NCI-H187 (cell line): Measurements from ENCODE around the gene DBNL.

Experiments
- DNase-seq, 2 experiments: peaks; one replicate each; lab custom pipeline; 2025; lab: John Stamatoyannopoulos, UW

DBNL gene

GRCh38 chr7:44100458-44101302 is 56.2 kb downstream of the DBNL start:
- DNase-seq = no peak

DNA sequence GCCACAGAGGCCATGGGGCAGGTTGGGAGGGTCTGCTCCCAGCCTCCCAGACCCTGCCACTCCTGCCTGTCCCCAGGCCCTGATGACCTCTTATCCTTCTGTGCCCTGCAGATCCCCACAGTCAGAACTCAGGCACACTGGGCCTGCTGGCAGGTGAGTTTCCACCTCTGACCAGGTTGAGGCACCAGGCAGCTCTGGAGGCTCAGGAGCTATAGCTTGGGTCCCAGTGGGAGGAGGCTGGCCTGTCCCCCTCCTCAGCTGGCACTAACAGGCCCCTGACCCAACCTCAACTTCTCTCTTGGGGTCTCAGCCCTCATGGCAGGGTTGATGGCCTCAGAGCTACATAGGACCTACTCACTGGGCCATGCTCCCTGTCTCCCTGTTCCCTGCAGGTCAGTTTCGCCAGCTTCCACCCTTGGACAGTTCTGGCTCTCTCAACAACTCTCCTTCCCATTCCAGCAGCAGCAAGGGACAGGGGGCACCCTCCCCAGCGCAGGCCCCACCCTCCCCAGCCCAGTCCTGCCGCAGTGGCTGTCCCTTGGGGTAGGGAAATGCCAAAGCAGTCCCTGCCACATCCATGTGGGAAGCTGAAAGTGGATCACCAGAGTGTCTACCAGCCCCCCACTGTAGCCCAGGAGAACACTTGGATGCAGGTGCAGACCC is 56.9 kb downstream of the DBNL start:
- no peak for DNase-seq

DNA sequence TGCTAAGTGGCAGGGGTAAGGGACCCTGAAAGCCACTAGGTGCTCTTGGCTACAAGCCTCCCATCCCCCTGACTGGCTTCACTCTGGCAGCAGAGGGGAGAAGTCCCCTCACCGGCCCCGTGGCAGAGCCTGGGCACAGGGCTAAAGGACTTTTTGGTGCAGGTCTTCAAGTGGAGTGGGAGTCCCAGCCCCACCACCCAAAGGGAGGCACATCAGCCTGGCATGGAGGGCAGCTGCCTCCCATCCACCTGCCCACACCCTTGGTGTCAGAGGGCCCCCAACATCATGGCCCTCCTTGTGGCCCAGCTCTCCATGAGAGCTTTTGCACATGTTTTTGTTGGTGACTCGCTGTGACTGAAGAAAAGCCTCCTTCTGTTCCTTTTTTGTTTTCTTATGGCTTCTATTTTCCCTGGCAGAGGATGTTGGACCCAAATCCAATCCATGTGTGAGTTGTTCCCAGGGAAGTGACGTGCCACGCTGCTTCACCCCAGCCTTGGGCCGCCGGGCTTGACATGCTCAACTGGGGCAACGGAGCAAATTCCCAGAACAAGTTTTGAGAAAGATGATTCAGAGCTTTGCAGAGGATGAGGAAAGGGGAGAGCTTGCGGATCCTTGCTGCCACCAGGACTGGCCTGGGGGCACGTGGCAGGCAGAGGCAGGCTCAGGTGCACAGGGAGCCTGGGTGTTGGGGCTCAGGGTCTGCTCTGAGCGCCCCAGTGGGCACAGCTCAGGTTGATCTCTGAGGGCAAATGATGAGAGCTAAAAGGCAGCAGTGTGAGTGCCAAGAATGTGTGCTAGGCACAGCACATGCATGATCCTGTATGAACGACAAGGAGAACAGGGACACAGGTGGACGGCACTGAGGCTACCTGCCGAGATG is 57.7 kb downstream of the DBNL start:
- no peak for DNase-seq

DNA sequence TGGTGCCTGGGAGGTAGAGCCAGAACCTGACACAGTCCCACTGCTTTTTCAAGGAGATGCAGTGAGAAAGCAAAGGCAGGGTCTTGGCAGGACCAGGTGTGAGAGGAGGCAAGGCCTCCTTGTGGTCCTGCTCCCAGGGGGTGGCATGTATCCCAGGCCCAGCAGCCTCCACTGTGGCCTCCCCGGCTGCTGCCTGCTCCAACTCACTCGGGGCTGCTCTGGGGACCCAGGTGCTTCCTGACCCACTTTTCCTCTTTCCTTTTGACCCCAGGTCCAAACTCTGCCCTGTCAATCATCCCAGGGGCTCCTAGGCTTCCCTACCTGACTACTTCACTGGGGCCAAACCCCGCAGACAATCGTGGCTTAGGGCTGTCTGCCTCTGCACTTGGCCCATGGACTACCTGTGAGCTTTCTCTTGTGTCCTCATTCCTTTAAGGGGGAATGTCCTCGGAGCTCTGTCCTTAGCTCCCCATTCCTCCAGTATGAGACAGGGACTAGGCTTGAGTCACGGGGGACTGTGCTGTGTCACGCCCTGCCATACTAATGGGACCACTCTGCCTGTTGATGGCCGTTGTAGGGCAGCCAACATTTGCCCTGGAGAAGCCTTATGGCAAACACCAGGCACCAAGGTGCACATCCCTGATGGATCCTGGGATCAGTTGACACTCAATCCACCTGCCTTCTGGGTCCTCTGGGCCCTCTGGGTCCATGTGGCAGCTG is 58.5 kb downstream of the DBNL start:
- no peak for DNase-seq

DNA sequence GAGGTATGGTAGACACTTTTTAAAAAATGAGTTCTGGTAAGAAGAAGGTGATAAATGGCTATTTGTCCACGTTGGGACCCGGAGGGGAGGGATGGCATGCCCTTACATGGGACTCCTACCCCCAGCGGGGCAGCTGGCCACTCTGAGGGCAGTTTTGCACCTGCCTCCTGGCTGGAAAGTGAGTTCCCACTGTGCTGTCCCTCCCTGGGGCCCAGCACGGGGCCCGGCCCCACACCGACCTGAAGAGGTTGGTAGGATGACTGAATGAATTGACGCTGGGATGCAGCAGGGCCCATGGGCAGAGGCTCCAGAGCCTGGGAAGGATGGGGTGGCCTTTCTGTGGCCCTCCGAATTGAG is 59.0 kb downstream of the DBNL start:
- no peak for DNase-seq

- no peak for DNase-seq
Observed at GRCh38 chr7:44103923-44104859, 59.7 kb downstream of the DBNL start, which contains the start of gene AEBP1. TSS of gene AEBP1 (plus strand) at chr7:44104345. CDS start at chr7:44104666, 321 bp downstream.

GRCh38 chr7:44104860-44105771 is 60.6 kb downstream of the DBNL start:
- DNase-seq = no peak

GRCh38 chr7:44105832-44106231 is 61.3 kb downstream of the DBNL start:
- DNase-seq = no peak

DNA sequence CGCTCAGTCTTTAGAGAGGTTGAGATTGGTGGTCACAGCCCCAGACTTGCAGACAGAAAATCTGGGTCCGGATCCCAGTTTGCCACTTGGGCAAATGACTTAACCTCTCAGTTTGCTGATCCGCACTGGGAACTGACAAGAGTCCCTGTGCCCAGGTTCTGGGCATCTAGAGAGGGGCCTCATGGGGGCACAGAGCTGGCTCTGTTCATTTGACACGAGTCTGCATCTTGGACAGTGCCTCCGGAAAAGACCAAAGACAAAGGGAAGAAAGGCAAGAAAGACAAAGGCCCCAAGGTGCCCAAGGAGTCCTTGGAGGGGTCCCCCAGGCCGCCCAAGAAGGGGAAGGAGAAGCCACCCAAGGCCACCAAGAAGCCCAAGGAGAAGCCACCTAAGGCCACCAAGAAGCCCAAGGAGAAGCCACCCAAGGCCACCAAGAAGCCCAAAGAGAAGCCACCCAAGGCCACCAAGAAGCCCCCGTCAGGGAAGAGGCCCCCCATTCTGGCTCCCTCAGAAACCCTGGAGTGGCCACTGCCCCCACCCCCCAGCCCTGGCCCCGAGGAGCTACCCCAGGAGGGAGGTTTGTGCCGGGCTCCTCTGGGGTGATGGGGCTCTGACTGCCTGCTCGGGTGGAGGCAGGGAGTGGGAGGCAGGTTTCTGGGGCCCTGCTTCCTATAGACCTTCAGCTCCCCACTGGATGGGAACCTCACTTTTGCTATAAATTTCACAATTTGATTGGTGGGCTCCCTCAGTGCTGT is 62.0 kb downstream of the DBNL start:
- no peak for DNase-seq

GRCh38 chr7:44107116-44107960 is 62.8 kb downstream of the DBNL start:
- no peak for DNase-seq

DNA sequence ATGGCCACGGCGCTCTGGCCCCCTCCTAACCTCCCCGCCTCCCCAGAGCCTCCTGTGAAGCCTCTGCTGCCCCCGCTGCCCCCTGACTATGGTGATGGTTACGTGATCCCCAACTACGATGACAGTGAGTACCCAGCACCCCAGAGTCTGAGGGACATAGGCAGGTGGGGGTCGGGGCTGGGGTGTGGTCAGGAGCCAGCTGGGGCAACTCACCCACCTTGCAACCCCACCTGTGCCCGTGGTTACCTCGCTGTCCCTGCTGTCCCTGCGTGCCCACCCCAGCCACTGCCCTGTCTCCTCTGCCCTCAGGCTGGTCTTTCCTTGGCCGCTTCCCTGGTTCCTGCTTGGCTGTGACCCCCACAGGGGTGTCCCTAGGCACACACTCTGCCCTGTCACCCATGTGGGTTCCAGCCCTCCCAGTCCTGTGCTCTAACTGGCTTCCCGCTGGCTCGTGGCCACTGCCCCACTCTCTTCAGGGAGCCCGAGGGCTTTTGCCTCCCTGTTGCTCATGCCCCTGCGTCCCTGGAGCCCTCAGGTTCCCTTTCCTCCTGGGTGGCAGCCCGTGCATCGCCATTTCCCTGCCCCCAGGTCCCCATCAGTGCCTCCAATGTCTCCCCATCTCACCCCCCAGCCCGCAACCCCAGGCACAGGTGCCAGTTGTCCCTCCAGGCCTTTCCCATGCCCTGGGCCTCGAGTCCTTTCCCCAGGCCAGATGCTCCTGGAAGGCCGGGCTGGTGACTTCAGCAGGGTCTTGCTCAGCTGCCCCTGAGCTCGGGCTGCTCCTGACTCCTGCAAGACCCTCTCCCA is 63.7 kb downstream of the DBNL start:
- DNase-seq = no peak

DNA sequence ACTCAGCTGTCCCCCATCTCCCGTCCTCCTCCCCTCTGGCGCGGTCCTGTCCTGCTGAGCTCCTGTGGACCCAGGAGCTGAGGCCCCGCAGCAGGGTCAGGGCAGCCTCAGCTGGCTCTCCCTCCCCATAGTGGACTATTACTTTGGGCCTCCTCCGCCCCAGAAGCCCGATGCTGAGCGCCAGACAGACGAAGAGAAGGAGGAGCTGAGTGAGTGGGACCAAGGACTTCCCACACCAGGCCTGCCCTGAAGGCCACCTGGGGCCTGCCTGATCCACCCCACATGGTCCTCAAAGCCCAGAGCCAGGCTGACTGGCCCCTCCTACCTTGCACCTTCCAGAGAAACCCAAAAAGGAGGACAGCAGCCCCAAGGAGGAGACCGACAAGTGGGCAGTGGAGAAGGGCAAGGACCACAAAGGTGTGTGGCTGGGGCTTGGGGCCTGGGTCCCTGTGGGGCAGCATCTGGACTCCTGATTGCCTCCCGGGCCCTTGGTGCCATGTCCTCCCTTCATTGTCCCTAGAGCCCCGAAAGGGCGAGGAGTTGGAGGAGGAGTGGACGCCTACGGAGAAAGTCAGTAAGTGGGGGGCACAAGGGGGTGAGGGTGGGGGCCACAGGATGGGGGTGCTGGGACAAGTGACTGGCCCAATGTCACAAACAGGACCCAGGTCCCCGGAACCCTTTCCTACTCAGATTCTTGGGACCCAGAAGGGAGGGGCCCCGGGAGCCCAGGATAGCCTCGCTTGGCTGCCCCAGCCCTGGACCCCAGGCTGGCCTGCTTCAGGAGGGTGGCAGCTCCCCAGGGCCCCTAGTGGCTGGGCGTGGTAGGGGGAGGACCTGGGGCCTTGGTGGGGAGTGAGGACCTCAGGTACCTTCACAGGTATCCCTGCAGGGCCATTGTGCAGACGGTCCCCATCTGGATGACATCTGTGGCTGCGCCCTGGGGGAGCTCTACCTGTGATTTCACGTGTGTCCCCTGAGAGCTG is 64.6 kb downstream of the DBNL start:
- no peak for DNase-seq

GRCh38 chr7:44109991-44110390 is 65.5 kb downstream of the DBNL start:
- no peak for DNase-seq

- DNase-seq = no peak
Observed at GRCh38 chr7:44110719-44111635, 66.5 kb downstream of the DBNL start.
